ENCODE data around the gene WIF1. TPM values are rescaled to one million over a fixed set of nuclear protein-coding genes. Genes with fewer than 3 reads are reported as not detected.

Gene WIF1
- total RNA-seq, 1 experiment from 2014 or later: not detected

- Histone ChIP-seq H3K9ac (ENCODE audit: low read length) (no peak overlapping the region), H3K27me3 (ENCODE audit: low read length) (no peaks in the 10 kb centered on the region), H3K9me3 (ENCODE audit: low read length) (no peaks in the 10 kb centered on the region), H2AFZ (ENCODE audit: low read length) (no peak overlapping the region), H3K4me1 (ENCODE audit: low read length) (no peaks in the 10 kb centered on the region), H3K4me3 (ENCODE audit: low read length) (no peak overlapping the region), H3K27ac (ENCODE audit: low read length) (no peak overlapping the region), H3K9me2 (replicated peaks; ENCODE audit: insufficient read depth, low read length) (no peaks in the 10 kb centered on the region), H3K36me3 (ENCODE audit: insufficient read depth, low read length) (no peaks in the 10 kb centered on the region), H3K4me2 (ENCODE audit: low read depth, low read length, poor library complexity, severe bottlenecking) (no peak overlapping the region), H3K79me2 (ENCODE audit: low read length) (no peaks in the 10 kb centered on the region), H4K20me1 (ENCODE audit: insufficient read depth, low read depth, low read length) (no peaks in the 10 kb centered on the region)
- no peak for DNase-seq
These were observed 105.3 kb downstream of the WIF1 start for GRCh38 chr12:65015850-65016249.

- Histone ChIP-seq H2AFZ (ENCODE audit: low read length) (no peak overlapping the region), H3K9ac (ENCODE audit: low read length) (no peak overlapping the region), H4K20me1 (ENCODE audit: insufficient read depth, low read depth, low read length) (no peaks in the 10 kb centered on the region), H3K36me3 (ENCODE audit: insufficient read depth, low read length) (no peaks in the 10 kb centered on the region), H3K4me2 (ENCODE audit: low read depth, low read length, poor library complexity, severe bottlenecking) (no peak overlapping the region), H3K9me2 (replicated peaks; ENCODE audit: insufficient read depth, low read length) (no peaks in the 10 kb centered on the region), H3K27ac (ENCODE audit: low read length) (no peak overlapping the region), H3K79me2 (ENCODE audit: low read length) (no peaks in the 10 kb centered on the region), H3K4me1 (ENCODE audit: low read length) (no peaks in the 10 kb centered on the region), H3K27me3 (ENCODE audit: low read length) (no peaks in the 10 kb centered on the region), H3K9me3 (ENCODE audit: low read length) (no peaks in the 10 kb centered on the region), H3K4me3 (ENCODE audit: low read length) (no peak overlapping the region)
- DNase-seq: no peak
These were observed 106.4 kb downstream of the WIF1 start for GRCh38 chr12:65014504-65015271.

- no peak for DNase-seq
- Histone ChIP-seq H3K9me3 (ENCODE audit: low read length) (no peaks in the 10 kb centered on the region), H3K4me3 (ENCODE audit: low read length) (no peak overlapping the region), H3K4me2 (ENCODE audit: low read depth, low read length, poor library complexity, severe bottlenecking) (no peak overlapping the region), H3K27me3 (ENCODE audit: low read length) (no peaks in the 10 kb centered on the region), H3K36me3 (ENCODE audit: insufficient read depth, low read length) (no peaks in the 10 kb centered on the region), H4K20me1 (ENCODE audit: insufficient read depth, low read depth, low read length) (no peaks in the 10 kb centered on the region), H3K79me2 (ENCODE audit: low read length) (no peaks in the 10 kb centered on the region), H2AFZ (ENCODE audit: low read length) (no peak overlapping the region), H3K9me2 (replicated peaks; ENCODE audit: insufficient read depth, low read length) (no peaks in the 10 kb centered on the region), H3K9ac (ENCODE audit: low read length) (no peak overlapping the region), H3K27ac (ENCODE audit: low read length) (no peak overlapping the region), H3K4me1 (ENCODE audit: low read length) (no peaks in the 10 kb centered on the region)
These were observed 110.7 kb downstream of the WIF1 start for GRCh38 chr12:65010437-65010836.

- Histone ChIP-seq H3K27ac (ENCODE audit: low read length) (no peak overlapping the region), H3K4me2 (ENCODE audit: low read depth, low read length, poor library complexity, severe bottlenecking) (no peak overlapping the region), H3K4me1 (ENCODE audit: low read length) (no peaks in the 10 kb centered on the region), H3K9me2 (replicated peaks; ENCODE audit: insufficient read depth, low read length) (no peaks in the 10 kb centered on the region), H3K9me3 (ENCODE audit: low read length) (no peaks in the 10 kb centered on the region), H3K4me3 (ENCODE audit: low read length) (no peak overlapping the region), H2AFZ (ENCODE audit: low read length) (no peak overlapping the region), H3K36me3 (ENCODE audit: insufficient read depth, low read length) (no peaks in the 10 kb centered on the region), H3K79me2 (ENCODE audit: low read length) (no peaks in the 10 kb centered on the region), H3K9ac (ENCODE audit: low read length) (no peak overlapping the region), H3K27me3 (ENCODE audit: low read length) (no peaks in the 10 kb centered on the region), H4K20me1 (ENCODE audit: insufficient read depth, low read depth, low read length) (no peaks in the 10 kb centered on the region)
- no peak for DNase-seq
These were observed 115.4 kb downstream of the WIF1 start for GRCh38 chr12:65005716-65006115.

- H3K79me2 ChIP-seq (ENCODE audit: low read length): no peaks in the 10 kb centered on the region
- no peaks in the 10 kb centered on the region for H3K4me1 ChIP-seq (ENCODE audit: low read length)
- no peak overlapping the region for H3K27ac ChIP-seq (ENCODE audit: low read length)
- H3K9me2 ChIP-seq (replicated peaks; ENCODE audit: insufficient read depth, low read length): no peaks in the 10 kb centered on the region
- H3K4me3 ChIP-seq (ENCODE audit: low read length): no peak overlapping the region
- H3K36me3 ChIP-seq (ENCODE audit: insufficient read depth, low read length): no peaks in the 10 kb centered on the region
- H2AFZ ChIP-seq (ENCODE audit: low read length): no peak overlapping the region
- no peaks in the 10 kb centered on the region for H4K20me1 ChIP-seq (ENCODE audit: insufficient read depth, low read depth, low read length)
- H3K9me3 ChIP-seq (ENCODE audit: low read length): no peaks in the 10 kb centered on the region
- DNase-seq: no peak
- H3K4me2 ChIP-seq (ENCODE audit: low read depth, low read length, poor library complexity, severe bottlenecking): no peak overlapping the region
- H3K27me3 ChIP-seq (ENCODE audit: low read length): no peaks in the 10 kb centered on the region
- H3K9ac ChIP-seq (ENCODE audit: low read length): no peak overlapping the region
These were observed 116.8 kb downstream of the WIF1 start for GRCh38 chr12:65004270-65004669.

Small RNA genes within 50 kb of the gene (small RNA-seq; reads per million reads assigned to genes)
- 0.24 reads per million for gene RNU6-166P

Other genes starting within 250 kb of the WIF1 start
- gene LEMD3, start 48.3 kb upstream of the WIF1 start, total RNA-seq (2014; rRNA removed; shearing (Covaris generic); ENCODE audit: low replicate concordance): 35.6 and 43.2 TPM in 2 replicates
- gene MSRB3, start 157.4 kb upstream of the WIF1 start, total RNA-seq (2014; rRNA removed; shearing (Covaris generic); ENCODE audit: low replicate concordance): not detected in 2 replicates